HL-60 (cell line): ENCODE measurements around the gene AQP7.

Experiments
- DNase-seq, 2 experiments: peaks; one replicate each; pipeline ENCODE4 v3.0.0-alpha.2; 2010 to 2020; ENCODE audit warnings: low read depth in 1 of 2, low spot score in 1 of 2
- H3K27ac ChIP-seq: fragments of 250-450 bp; sonication (Bioruptor Pico); replicated peaks from 2 replicates; pipeline ENCODE4 v1.5.1; 2020; ENCODE audit warnings: mild to moderate bottlenecking, moderate library complexity
- H3K27me3 ChIP-seq: fragments of 250-450 bp; sonication (Bioruptor Pico); 2 replicates; pipeline ENCODE4 v1.5.1; 2021; ENCODE audit warnings: mild to moderate bottlenecking, moderate library complexity; ENCODE audit not compliant: insufficient read depth, poor library complexity, severe bottlenecking
- H3K4me3 ChIP-seq: replicated peaks from 2 replicates; pipeline ENCODE4 v1.5.1; 2011; ENCODE audit warnings: mild to moderate bottlenecking, control low read depth, low read length; ENCODE audit not compliant: insufficient read depth
- CTCF ChIP-seq: IDR thresholded peaks from one replicate; pipeline ENCODE4 v1.5.1; 2011; ENCODE audit warnings: low read length, control low read depth, inconsistent platforms; ENCODE audit not compliant: insufficient read depth
- GABPA ChIP-seq: IDR thresholded peaks from 2 replicates; pipeline ENCODE4 v1.6.1; 2012; ENCODE audit warnings: low read depth
- POLR2AphosphoS5 ChIP-seq: IDR thresholded peaks from 2 replicates; pipeline ENCODE4 v1.6.1; 2012; ENCODE audit warnings: low read depth
- REST ChIP-seq: IDR thresholded peaks from 2 replicates; pipeline ENCODE4 v1.6.1; 2012; ENCODE audit warnings: low read depth; ENCODE audit not compliant: insufficient replicate concordance
- SPI1 ChIP-seq: IDR thresholded peaks from 2 replicates; pipeline ENCODE4 v1.6.1; 2012; ENCODE audit warnings: low read depth, mild to moderate bottlenecking, borderline replicate concordance

Gene AQP7

GRCh38 chr9:33414268-33414667 lies 11.9 kb upstream of the AQP7 start:
- Histone ChIP-seq H3K4me3 (no peak overlapping the region), H3K27ac (no peak overlapping the region), H3K27me3 (no peaks in the 10 kb centered on the region)
- TF ChIP-seq GABPA: no peak
- TF ChIP-seq REST: no peak
- TF ChIP-seq CTCF: no peak
- no peak for TF ChIP-seq SPI1
- TF ChIP-seq POLR2AphosphoS5: no peak
- no peak for DNase-seq

- TF ChIP-seq SPI1 (no peak), CTCF (no peak), GABPA (no peak), REST (no peak), POLR2AphosphoS5 (no peak)
- DNase-seq: no peak
- H3K27ac ChIP-seq: no peak overlapping the region
- H3K4me3 ChIP-seq: no peak overlapping the region
- no peaks in the 10 kb centered on the region for H3K27me3 ChIP-seq
Observed at GRCh38 chr9:33408087-33408486, 5.7 kb upstream of the AQP7 start.

- no peaks in the 10 kb centered on the region for H3K27me3 ChIP-seq
- DNase-seq: no peak
- H3K27ac ChIP-seq: no peak overlapping the region
- H3K4me3 ChIP-seq: no peak overlapping the region
- no peak for TF ChIP-seq GABPA
- TF ChIP-seq REST: no peak
- no peak for TF ChIP-seq POLR2AphosphoS5
- TF ChIP-seq SPI1: no peak
- no peak for TF ChIP-seq CTCF
Observed at GRCh38 chr9:33407061-33407460, 4.7 kb upstream of the AQP7 start.
